ENCODE data around the gene CTNNAL1.

DNA sequence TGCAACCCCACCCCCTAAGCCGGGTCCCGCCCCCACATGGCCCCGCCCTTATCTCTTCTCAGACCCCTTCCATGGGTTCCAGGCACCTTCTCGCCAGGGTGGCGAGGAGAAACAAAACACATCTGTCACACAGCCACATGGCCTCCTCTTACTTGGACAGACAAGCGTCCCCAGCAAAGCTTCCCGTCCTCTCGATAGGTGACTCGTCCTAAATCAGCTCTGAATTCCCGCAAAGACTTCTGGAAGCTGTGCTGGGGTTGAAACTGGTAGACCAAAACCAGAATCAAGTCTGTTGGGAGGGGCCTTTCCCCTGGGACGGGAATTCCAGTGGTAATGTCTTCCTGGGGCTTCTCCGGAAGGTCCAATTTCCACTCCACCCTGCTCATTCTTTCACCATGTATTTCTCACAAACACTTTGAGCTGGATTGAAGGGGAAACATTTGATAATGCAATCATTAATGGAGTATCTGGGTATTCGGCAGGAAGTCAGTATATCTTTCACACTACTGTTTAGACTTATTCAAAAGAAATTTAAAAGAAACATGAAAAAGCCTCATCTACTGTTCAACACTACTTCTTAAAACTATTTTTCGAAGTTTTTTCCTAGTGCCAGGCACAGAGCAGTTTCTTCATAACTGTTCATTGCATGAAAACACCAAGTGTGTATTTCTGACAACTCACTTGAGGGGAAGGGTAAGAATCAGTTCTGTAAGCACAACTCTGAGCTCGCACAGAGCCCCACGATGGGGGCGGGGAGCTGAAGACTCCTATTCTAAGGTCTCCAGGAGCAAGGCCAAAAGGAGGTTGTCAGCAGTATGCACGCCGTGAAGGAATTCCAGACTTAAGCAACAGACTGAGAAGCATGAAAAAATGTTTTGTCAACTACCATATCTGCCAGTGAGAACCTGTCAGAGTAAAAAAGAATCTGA, 644 bp upstream of the CTNNAL1 start:
- TF ChIP-seq POLR2A (IDR thresholded peaks at IDR 0.05; ENCODE audit: control extremely low read depth in 1 of 2, low read depth in 2 of 2, low read length in 2 of 2) (no peak; a peak in 1 of 3 replicates), EZH2 (IDR thresholded peaks at IDR 0.05; ENCODE audit: low read depth, low read length, severe bottlenecking) (no peak), TAF1 (IDR thresholded peaks at IDR 0.05; ENCODE audit: low read depth, low read length) (no peak), NANOG (IDR thresholded peaks at IDR 0.05; ENCODE audit: insufficient read depth, low read depth, low read length, poor library complexity, severe bottlenecking) (no peak)
